NCI-H187 treated with DMSO at 0.1 percent for 48 hours (cell line): ENCODE measurements around the gene TJP3.

Experiments
- DNase-seq: peaks from one replicate; lab custom pipeline; 2025; lab: John Stamatoyannopoulos, UW

Gene TJP3

DNA sequence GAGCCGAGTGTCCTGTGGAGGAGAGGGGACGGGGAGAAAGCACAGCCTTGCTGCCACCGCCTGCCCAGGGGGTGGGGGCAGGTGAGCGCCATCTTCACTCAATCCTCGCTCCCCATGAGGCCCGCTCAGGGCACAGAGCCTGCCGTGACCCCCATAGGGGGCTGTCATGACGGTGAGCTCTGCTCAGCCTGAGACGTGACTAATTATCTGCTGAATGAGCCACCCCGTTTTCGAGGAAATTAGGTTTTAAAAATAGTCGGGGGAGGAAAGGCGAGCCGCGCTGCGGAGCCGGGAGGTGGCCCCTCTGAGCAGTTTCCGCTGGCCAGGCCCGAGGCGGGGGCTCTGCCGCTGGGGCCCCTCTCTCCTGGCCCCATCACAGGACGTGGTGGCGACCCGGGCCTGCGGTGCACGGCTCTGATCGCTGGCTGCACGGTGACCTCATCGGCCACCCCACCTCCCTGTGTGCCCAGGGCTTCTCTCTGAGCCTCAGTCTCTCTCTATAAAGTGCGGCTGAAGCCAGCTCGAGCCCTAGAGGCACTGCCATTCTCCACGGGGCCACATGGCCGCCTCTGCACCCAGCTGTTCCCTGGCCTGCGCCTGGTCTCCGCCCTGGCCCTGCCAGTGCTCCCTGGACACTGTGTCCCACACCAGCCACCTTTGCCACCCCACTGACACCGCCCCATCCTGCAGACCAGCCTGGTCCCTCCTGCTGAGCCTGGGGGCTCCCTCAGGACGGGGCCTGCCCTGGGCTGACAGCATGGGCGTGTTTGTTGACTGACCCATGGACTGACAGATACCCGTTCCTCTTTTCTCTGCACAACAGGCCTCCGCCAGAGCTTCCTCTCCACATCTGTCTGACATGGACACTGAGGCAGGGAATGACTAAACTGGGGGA lies 36.3 kb upstream of the TJP3 start:
- DNase-seq: no peak

DNA sequence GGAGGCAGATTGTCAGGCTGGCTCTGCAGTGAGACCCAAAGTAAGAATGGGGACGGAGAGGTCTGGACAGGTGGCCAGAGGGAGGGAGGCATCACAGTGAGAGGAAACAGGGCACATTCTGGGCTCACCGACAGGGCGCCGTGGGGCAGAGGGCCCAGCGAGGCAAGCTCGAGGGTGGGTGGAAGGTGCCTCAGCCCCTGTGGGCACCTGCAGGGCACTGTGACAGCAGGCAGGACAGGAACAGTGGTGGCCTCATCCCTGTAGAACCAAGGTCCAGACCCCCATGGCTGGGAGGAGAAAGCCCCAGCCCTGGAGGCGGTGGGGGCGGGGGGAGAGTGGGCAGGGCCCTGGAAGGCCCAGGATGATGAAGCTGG lies 35.6 kb upstream of the TJP3 start:
- DNase-seq: no peak

DNA sequence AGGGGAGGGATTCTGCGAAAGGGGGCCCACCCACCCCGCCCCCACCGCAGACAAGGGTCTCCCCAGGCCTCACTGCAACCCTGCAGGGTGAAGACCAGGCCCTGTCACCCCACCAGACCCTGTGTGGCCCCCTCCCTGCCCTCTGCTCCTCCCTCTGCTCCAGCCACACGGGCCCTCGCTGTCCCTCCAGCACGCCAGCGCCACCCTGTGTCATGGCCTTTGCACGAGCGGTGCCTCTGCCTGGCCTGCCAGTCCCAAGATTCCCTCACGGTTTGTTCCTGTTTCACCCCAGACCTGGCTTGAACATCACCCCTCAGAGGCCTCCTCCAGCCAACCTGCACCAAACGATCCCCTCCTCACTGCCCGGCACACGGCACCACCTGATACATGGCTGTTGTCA lies 35.2 kb upstream of the TJP3 start:
- DNase-seq: no peak

DNA sequence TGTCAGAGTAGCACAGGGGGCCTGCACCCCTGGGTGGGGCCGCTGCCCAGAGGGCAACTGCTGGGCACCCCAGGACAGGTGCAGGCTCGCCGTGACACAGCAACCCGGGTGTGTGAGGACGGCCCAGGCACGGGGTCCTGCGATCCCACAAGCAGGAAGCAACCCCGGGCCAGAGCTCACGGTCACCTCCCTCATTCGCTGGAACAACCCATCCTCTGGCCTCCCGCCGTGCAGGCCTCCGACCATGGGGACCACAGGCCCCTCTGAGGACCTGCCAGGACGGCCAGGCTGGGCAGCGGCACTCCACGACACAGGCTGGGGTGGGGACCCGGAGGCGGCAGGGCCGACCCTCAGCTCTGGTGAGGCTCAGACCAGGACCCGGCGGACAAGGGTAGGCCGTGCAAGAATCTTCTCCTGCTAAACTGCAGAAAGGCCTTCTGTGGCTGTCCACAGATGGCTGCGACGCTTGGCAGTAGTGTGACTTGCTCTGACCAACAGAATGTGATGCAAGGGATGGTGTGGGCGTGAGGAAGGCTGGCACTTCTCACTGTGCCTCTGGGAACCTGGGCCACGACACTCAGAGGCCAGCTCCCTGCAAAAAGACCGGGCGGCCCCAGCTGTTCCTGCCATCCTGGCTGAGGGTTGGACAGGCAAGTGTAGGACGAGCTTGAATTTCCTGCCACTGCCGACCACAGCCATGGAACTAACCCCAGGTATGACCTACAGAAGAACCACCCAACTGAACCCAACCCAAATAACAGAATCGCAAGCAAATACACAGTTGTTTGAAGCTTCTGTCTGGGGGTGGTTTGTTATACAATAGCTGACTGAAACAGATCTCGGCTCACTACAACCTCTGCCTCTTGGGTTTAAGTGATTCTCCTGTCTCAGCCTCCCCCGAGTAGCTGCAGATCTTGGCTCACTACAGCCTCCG lies 34.4 kb upstream of the TJP3 start:
- no peak for DNase-seq

DNA sequence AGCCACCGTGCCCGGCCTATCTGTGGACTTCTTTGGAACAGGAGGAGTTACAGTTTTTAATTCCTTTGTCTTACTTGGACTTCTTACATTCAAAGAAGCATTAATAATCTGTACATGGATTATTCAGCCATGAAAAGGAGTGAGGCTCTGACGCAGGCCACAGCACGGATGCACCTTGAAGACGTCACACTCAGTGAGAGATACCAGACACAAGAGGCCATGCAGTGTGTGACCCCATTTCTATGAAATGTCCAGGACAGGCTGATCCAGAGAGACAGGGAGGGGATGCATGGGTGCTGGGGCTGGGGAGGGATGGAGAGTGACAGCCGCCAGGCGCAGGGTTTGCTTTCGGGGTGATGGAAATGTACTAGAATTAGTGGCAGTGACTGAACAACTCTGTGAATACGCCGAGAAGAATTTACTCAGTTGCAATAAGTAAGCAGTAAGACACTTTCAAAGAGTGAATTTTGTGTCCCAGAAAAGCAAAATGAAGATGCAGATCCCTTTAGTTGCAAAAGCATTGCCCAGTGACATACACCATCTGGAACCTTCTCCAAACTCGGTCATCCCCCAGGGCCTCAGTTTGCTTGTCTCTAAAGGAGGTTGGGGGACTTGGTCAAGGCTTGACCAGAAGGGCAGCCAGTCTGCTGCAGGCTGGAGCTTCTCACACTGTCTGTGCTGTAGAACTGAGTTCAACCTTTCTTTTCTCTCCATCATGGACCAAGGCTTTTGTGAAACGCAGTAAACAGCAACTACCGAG lies 33.2 kb upstream of the TJP3 start:
- no peak for DNase-seq

DNA sequence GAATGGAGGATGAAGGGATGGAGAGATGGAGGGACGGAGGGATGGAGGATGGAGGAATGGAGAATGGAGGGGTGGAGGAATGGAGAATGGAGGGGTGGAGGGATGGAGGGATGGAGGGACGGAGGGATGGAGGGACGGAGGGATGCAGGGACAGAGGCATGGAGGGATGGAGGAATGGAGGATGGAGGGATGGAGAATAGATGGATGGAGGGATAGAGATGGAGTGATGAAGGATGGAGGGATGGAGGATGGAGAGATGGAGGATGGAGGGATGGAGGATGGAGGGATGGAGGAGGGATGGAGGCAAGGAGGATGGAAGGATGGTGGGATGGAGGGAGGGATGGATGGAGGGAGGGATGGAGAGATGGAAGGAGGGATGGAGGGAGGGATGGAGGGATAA lies 30.0 kb upstream of the TJP3 start:
- DNase-seq: no peak

DNA sequence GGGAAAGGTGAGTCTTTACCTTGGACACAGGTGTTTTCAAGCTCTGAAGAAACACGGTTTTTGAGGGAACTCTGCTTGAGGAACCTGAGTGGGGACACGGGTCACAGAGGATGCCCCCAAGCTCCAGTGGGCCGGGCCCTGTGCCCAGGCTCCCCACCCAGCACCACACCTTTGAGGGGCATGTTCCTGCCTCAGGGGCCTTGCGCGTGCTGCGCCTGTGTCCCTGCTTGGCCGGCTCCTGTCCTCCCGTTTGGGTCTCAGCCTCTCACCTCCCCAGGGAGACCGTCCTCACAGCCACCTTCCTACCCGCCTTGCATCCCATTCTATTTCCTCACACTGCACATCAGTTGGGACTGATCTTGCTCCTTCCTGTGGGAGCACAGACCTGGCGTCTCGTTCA lies 29.0 kb upstream of the TJP3 start:
- DNase-seq: no peak

DNA sequence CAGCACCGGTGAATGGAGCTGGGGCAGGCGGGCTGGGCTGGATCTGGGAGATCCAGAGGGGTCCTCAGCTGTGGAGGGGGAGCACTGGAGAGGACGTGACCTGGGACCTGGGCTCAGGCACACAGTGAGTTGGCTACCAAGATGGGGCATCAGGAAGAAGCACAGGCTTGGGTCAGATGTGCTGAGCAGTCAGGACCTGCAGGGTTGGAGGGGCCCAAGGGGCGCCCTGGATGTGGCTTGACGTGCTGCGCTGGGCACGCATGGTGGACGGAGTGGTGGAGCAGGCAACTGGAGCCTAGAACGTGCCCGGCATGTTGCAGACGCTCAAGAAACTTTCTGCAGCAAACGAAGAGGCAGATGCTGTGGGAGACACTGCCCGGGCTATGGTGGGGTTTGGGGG lies 28.6 kb upstream of the TJP3 start:
- no peak for DNase-seq

DNA sequence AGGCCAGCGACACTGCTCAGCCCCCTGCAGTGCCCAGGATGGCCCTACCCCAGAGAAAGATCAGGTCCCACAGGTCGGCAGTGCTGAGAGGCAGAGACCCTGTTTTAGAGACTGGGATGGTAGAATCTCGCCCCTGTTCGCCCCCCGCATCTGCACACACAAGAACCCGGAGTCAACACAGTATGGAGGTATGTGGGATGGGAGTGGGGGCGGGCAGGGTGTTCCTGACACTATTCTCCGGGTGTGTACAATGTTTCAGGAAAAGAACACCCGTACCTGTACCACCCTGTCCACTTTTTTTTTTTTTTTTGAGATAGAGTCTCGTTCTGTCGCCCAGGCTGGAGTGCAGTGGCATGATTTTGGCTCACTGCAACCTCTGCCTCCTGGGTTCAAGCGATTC lies 27.2 kb upstream of the TJP3 start:
- DNase-seq: no peak

DNA sequence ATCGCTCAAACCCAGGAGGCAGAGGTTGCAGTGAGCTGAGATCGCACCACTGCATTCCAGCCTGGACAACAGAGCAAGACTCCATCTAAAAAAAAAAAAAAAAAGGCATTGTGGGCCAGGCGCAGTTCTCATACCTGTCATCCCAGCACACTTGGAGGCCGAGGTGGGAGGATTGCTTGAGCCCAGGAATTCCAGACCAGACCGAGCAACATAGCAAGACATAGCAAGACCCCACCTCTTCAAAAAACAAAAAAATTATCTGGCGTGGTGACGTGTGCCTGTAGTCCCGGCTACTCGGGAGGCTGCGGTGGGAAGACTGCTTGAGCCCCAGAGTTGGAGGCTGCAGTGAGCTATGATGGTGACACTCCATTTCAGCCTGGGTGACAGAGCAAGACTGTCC lies 25.9 kb upstream of the TJP3 start:
- no peak for DNase-seq

DNA sequence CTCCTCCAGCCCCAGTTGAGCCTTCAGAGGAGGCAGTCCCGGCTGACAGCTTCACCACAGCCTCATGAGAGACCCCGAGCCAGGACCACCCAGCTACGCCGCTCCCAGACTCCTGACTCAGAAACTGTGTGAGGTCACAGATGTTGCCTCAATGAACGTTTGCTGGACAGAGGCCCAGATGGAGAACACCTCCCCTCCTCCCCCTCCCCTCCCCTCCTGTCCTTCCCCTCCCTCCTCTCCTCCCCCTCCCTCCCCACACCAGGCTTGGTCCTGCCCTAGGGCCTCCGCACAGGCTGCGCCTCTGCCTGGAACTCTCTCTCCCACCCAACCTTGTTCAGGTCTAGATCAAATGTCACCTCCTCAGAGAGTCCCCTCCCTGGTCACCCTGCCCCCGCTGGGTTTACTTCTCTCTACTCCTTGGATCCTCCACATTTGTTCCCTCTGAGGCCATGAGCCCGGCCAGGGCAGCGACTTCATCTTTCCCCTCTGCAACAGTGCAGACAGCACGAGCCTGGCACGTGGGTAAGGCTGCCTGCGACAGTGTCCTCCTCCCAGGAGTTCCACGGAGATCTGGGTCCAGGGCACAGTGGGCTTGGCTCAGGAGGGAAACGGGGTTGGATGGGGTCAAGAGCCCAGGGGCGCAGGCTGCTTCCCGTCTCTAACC lies 25.3 kb upstream of the TJP3 start:
- no peak for DNase-seq

DNA sequence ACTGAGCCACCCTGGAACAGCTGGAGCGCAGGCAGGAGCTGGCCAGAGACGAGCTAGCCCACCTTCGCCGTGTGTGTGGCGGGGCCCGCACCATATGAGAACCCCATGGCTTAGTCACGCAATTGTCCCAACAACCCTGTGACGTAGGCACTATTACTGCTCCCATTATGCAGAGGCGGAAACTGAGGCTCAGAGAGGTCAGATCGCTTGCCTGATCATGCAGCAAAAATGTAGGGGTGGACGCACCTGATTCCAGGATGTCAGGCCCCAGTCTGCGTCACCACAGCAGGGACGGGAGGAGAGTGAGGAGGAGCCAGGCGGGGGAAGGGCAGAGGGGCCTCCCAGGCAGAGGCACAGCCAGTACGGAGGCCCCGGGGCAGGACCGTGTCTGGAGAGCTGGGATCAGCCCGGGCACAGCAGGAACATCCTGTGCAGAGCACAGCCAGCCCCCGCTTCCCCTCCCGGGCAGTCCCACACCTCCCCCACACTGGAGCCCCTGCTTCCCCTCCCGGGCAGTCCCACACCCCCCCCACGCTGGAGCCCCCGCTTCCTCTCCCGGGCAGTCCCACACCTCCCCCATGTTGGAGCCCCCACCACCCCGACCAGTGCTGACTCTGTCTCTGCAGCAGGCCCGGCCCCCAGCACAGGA lies 24.7 kb upstream of the TJP3 start:
- no peak for DNase-seq

DNA sequence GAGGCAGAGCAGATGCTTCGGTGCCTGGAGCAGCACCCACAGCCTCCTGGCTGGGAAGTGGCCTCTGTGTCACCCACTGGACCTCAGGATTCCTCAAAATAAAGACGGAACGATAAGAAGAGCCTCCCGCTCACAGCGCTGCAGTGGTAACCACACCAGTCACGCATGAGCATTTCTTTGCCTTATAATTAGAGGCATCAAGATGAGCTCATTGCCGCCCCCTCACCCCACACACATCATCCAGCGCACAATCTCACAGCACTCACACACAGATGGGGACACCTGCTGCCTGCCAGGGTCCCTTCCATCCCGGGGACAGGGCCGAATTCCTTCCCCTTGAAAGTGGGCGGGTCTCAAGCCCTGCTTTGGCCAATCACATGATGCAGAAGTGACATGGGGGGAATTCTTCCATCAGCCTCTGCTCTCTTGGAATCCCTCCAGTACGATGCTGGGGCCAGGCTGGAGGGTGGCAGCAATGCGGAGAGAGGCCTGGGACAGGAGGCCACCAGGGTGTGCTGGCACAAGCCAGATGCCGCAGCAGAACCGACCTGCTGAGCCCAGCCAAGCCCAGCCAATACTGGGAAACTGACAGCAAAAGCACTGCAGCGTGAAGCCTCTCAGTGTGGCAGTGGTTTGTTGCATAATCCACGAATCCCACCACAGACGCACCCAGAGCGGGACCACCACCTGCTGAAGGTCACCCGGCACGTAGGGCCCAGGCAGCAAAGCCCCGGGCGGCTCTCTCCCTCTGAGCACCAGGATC lies 23.9 kb upstream of the TJP3 start:
- DNase-seq: no peak

DNA sequence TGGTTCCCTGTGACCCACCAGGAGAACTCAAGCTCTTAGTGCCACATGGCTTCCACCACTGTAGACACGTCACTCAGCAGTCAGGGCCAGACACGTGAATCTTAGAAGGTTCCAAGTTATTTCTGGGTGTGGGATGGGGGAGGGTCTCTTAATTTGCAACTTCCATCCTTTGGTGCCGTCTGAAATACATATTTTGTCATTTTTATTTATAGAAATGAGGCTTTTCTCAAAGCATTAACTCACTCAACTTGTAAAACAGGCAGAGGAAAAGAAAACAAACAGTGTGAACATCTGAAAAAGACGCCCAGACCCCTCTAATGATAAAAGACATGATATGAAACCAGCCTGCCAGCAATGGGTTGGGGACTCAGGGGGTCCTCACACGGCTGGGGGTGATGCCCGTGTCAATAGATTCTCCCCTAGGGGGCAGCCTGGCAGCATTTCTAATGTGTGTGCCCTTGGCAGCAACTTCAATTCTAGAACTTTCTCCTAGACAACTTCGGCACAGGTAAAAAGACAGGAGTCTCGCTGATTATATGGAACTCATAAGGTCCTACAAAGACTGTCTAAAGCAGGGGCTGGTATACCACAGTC lies 23.3 kb upstream of the TJP3 start:
- no peak for DNase-seq

DNA sequence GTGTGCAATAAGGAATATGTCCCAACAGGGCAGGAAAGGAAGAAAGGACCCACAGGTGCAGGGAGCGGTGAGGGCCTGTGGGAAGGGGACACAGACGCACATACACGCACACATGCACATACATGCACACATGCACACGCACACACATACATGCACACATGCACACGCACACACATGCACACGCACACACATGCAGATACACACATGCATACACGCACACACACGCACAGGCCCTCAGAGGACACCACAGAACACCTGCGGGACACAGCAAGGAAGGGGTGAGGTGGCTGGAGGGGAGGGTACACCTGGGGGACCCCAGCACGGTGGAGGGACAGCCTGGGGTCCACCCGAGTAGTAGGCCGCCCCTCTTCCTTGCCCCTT lies 20.8 kb upstream of the TJP3 start:
- DNase-seq: no peak

DNA sequence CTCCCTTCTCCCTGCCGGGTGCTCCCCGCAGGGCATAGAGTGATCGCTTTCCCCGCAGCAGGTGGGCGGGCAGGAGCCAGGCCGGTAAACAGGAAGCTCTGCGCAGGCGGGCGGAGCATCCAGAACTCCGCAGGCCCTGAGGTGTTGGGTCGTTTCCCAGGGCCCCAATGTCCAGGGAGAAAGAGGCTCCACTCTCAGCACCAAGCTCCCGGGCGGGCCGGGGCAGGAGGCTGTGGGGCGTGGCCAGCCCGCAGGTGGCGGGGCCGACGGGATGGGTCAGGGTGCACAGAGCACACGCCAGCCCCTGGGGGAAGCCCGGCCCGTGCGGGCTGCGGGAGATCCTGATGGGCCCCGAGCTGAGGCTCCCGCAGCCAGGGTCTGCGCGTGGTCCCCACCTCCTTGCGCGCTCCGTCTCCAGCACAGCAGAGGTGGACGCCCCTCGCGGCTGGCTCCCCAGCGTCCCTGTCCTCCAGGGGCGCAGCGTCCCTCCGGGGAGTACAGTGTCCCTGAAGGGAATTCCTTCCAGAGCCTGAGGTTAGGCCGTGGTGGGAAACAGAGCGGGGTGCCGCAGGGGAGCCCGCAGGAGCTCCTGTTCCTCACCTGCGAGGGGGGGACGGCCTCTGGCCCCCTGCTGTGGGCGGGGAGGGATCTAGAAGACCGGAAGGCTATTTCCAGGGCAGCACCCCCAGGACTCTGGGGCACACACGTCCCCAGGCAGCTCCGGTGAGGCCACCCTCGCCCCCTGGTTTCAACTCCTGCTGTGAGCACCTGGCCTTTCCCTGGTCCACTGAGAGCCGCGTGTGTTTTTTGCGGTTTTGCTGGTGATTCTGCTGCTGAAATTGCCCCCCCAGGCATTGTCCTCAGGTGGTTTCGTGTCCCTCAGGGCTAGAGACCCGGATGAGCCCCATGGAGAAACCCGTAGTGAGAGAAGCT lies 20.1 kb upstream of the TJP3 start:
- no peak for DNase-seq

DNA sequence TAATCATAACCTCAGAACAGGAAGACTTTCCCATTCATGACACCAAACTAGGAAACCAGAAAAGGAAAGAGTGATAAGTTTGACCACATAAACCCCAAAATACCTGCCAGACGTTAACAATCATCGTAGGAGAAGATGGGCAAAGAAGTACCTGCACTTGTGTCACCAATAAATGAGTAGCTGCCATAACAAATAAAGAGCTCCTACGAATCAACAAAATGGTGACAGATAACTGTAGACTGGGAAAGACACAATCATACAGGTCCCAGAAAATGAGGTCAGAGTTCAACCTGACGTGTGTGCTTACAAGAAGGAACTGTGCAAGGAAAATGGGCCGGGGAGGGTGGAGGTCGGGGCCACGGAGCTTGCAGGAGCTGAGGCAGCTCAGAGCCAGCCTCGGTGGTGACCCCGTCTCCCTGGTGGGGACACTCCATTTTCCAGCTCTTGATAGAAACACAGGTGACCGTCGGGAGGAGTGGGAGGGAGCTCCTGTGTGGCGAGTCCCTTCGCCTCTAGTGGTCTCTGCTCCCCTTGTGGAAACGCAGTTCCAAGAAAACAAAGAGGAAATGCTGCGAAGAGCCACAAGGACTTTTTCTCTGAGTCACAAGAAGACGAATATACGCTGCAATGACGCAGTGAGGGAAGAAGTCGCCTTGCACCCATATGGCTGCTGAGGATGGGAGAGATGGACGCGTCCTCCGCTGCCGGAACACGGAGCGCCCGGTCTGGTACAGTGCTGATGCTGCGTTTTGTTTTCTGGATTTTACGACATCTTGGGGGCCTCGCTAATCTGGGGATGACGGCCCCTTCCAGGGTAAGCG lies 17.4 kb upstream of the TJP3 start:
- DNase-seq: no peak

DNA sequence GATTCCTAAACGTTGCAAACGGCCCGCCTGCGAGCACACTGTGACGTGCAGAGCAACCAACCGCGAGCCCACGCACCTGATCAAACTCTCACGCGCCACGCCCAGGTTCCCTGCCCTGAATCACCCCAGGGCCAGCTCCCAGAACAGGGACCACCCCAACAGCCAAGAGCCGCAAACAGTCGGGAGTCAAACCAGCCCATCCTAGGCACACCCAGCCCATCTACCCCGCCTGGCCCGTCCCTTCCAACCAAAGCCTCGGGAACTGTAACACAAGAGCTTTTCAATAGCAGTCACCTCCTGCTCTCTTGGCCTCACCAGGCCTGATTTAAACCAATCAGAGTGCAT lies 16.8 kb upstream of the TJP3 start:
- DNase-seq: no peak
